ENCODE results near the gene HOXA11. TPM values are rescaled to one million over a fixed set of nuclear protein-coding genes. Genes with fewer than 3 reads are reported as not detected.
A peak's percentile ranks its signal among the peaks of the same experiment; 100 is the strongest.

Gene HOXA11
- total RNA-seq, 1 donor from 2014 or later = not detected

DNA sequence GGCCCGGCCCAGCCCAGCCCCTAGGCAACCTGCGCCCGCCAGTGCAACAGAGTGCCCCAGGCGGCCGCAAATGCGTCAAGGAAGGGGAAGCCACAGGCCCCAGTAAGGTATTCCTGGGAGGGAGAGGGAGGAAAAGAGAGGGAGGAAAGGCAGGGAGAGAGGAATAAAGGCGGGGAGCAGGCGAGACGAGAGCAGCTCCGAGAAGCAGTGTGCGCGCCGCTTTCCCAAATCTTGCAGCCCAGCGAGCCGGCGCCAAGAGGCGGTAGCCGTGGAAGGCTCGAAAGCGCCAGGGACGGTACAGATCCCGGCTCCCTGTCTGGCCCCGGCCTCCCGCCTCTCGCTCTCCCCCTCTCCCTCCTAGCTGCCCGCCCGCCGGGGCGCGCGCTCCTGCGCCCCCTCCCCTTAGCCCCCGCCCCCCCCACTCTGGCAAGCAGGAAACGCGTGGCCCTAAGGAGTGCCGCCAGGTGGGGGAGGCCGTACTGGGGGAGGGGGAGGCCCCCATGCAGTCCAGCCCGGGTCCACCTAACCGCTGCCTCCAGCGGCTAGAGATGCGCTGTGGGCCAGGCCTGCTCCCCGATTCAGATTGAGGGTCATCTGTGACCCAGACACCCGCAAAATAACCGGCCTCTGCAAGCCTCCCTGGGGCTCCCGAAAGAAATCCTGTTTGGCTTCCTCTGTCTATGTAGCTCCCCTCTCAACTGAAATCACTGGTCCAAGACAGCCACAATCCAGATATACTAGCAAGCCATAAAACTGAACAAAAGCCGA lies 15.2 kb downstream of the HOXA11 start:
- no peak for DNase-seq (ENCODE audit: low read depth in 2 of 2)

DNA sequence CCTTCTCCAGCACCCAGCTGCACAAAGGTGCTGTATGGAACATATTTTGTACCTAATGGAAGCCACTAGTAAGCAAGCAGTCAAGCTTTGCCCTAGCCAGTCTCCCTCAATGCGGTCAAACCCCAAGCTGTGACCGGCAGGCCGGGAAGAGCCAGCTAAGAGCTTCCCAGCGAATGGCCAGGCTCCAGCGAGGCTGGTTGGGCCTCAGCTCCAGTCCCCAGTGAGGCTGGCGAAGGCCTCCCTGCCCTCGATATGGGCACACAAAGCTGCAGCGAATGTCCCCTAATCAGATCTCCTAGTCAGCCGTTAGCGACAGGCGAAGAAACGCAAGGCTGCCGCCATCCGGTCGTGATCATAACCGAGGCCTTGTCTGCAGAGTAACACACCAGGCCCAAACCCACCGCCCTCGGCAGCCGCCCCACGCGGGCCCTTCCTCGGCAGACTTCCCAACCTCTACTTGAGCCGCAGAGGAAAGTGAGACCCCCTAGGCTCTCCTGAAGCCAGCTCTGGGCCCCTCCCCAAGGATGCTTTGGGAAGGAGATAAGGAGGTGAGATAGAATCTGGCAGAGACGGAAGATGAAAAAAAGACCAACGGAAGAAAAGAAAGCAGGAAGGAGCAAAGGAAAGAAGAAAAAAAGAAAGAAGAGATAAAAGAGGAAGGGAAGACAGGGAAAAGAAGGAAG lies 16.6 kb downstream of the HOXA11 start:
- DNase-seq (ENCODE audit: low read depth in 2 of 2) = no peak

DNA sequence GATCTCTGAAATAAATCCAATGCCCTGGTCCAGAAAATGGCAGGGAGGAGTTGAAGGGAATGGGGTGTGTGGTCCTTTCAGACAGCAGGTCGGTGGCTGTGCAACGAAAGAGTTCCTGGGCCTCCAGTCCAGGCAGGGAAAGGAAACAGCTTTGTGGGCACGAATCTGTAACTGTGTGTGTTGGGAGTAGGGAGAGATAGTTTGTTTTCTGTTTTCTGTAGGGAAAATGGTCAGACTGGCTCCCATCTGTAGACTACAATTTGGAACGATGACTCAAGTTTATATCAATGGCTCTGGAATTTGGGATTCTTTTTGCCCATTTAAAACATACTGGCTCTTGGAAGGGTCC lies 17.1 kb downstream of the HOXA11 start:
- no peak for DNase-seq (ENCODE audit: low read depth in 2 of 2)

DNA sequence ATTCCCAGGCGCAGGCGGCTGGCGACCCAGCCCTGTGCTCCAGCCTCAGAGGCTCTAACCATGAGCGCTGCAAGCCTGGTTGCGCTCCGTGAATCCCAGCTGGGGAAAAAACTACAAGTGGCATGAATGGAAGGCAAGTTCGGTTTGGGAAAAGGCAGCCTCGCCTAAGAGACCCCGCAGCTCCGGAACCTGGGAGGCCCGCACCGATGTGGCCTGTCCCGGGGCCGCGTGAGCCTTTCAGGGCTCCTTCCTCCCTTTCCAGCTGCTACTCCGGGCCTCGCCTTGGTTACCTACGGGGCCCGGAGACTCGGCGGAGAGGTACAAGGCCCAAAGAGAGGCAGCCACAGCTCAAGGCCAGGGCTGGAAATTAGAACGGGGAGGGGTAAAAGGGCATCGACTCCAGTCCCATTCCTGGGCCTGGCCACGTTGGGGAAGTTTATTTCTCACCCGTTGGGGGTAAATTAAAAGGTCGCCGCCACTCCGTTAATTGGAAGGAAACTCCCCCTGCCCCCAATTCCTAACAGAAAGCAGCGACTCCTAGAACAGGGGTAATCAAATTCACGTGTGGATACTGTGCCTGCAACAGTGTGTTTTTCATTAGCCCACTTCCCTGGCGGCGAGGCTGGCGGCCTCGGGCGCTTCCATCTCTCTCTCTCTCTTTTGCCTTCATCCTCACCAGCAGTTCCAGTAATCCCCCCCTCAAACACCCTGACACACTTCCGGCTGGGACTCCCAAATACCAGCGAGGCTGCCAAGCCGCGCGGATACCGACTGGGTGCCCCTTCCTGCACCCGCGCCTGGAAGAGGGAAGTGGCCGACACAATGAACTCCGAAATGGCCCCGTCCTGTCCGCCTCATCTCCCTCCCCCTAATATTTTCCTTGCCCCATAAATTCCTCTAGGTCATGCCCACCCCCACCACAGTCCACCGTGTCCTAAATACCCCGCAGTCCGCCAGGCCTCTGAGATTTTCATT lies 18.2 kb downstream of the HOXA11 start:
- DNase-seq (ENCODE audit: low read depth in 2 of 2) = no peak

DNA sequence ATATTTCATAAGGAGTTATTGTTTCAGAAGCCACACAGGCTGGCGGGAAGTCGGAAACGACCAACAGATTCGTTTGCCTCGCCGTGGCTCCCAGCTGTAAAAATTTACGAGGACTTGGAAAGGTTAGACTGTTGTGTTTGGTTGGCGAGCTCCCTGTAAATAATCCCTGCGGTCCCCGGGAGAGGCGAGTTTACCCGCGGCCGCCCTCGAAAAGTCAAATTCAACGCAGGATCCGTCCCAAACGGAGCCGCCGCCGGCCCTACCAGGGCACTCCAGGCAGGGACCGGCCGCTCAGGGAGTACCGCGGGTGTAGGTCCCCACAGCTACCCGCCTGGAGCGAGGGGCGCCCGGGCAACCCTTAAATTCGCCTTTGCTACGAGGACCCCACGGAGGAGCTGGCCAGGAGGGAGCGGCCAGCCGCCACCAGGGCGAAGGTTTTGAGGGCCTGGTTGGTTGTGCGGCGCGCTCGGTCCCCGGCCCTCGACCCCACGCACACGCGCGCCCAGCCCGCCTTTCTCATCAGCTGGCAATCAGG lies 19.0 kb downstream of the HOXA11 start:
- no peak for DNase-seq (ENCODE audit: low read depth in 2 of 2)

DNA sequence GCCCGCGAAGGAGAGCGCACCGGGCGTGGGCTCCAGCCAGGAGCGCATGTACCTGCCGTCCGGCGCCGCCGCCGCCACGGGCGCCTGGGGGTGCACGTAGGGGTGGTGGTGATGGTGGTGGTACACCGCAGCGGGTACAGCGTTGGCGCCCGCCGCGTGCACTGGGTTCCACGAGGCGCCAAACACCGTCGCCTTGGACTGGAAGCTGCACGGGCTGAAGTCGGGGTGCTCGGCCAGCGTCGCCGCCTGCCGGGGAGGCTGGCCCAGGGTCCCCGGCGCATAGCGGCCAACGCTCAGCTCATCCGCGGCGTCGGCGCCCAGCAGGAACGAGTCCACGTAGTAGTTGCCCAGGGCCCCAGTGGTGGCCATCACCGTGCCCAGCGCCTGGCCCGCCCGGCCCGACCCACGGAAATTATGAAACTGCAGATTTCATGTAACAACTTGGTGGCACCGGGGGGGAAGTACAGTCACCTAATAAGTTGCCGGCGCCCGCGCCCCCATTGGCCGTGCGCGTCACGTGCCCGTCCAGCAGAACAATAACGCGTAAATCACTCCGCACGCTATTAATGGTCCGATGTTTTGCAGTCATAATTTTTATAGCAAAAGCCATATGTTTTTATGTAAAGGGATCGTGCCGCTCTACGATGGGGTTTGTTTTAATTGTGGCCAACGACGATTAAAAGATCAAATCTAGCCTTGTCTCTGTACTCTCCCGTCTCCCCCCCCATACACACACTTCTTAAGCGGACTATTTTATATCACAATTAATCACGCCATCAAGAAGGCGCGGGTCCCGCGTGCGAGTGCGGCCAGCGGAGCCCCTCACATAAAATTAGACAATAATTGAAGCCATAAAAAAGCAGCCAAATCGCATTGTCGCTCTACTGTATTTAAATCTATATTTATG lies 19.7 kb downstream of the HOXA11 start, which contains the start of gene HOXA9:
Gene HOXA9 (minus strand): TSS at position 449 of the 907 bp plus-strand sequence. CDS start 80 bp downstream, at position 369.
- peak; percentile 89 to 97 for DNase-seq (ENCODE audit: low read depth in 2 of 2)

DNA sequence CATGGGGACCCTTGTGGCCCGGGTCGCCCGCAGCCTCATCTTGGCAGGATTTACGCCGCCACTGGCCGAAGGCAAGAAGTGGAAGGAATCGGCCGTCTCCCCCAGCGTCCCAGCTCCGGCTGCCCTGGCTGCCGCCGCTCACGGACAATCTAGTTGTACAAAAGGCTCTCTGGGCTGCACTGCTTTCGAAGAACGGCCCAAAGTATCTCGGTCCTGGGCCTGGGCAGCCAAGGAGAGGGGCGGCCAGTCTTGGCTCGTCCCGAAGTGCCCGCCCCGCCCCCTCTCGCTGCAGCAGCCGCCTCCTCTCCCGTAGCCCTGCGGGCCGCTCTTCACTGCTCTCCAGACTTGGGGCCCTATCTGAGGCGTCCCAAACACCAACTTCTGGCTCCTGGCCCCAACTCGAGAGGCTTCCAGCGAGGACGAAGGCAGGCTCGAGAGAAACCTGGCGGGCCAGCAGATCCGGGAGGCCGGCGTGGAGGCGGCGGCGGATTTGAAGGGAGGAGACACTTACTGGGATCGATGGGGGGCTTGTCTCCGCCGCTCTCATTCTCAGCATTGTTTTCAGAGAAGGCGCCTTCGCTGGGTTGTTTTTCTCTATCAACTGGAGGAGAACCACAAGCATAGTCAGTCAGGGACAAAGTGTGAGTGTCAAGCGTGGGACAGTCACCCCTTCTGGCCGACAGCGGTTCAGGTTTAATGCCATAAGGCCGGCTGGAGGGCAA lies 20.5 kb downstream of the HOXA11 start:
- no peak for DNase-seq (ENCODE audit: low read depth in 2 of 2)

DNA sequence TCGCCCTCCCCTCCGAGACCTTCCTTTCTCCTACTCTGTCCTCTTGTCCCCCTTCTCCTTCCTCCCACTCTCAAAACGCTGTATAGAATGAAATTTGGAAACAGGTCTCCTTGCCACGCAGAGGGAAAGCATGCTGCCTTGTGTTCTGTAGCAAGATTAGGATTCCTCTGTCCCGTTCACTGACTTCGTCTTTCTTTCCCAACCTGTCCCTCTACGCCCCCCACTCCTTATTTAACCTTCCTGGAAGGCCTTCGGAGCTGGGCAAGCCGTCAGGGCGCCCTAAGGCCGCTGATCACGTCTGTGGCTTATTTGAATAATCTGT lies 21.0 kb downstream of the HOXA11 start:
- no peak for DNase-seq (ENCODE audit: low read depth in 2 of 2)

DNA sequence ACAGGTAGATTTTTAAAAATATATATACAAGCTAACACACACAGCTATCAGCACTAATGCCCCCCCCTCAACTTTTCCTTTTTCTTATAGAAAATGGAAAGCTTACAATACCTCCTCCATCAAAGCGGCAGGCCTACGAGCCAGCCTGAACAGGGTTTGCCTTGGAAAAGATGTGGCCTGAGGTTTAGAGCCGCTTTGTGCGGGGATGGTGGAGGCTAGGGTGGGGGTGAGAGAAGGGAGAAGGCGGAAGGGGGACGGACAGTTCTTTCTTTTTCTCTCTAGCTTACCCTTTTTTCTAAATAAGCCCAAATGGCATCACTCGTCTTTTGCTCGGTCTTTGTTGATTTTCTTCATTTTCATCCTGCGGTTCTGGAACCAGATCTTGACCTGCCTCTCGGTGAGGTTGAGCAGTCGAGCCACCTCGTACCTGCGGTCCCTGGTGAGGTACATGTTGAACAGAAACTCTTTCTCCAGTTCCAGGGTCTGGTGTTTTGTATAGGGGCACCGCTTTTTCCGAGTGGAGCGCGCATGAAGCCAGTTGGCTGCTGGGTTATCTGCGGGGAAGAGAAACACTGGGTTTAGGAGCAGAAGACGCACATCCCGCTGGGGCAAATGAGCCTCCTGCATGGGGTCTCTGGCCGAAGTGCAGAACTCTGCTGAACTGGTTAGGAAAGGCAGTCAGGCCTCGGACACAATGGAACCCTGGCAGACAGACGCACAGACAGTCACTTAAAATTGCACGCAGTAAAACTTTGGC lies 21.6 kb downstream of the HOXA11 start:
- no peak for DNase-seq (ENCODE audit: low read depth in 2 of 2)

DNA sequence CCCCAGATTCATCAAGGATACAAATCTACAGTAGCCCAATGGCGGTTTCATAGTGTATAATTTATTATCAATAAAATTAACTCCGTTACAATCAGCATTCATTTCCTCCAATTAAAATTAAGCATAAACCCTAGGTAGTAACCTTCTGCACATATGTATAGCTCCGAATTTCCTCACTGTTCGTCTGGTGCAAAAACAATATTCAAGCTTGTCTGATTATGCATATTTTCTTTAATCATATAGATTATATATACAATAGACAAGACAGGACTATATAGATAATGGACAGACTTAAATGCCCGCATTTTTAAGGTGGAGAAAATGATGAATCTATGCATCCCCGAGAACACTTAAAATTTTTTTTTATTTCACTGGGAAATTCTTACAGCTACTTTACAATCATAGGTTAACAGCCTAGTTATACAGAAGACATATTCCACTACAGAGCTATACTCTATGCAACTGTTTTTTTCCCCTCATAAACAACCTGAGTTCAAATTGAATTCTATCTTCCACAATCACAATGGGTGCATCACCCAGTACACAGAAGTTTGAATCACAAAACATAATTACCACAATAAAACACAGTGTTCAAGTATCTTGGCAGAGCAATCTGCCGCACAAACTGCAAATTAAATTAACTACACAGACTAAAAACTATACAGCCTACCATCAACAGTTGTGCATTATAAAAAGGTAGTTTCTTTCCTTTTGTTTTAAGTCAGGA lies 22.3 kb downstream of the HOXA11 start:
- no peak for DNase-seq (ENCODE audit: low read depth in 2 of 2)

DNA sequence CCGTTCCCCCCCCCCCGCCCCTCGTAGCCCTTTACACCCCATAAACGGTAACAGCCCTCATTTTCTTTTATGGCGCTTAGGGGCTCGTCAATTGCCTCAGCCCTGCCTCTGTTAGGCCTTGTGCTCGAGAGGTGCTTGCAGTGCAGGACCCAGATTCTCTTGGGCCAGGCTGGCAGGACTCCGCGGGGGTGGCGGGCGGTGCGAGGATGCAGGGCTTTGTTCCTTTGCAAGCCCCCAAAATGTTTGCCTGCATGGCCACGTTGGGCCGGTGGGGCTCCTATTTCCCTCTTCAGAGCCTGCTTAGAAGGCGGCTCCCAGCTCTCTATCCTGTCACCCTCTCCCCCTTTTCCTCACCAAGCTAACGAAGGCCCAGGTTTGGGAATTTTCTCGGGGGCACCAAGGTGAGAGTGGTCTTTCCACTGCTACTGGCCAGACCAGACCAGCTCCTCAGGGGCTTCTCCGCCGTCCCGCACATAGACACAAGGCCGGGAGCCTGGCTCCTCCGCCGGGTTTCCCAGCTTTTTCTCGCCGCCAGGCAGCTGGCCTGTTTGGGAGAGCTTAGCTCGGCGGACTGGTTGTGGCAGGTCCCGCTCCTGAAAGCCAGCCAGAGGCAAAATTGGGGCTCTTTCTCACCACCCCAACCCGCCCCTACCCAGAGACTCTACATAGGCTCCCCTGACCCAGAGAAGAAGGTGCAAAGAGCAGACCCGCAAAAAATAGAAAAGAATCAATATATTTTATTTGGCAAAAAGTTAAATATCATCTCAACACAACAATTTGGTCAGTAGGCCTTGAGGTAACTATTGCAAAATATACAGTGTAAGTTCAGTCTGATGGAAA lies 23.1 kb downstream of the HOXA11 start:
- DNase-seq (ENCODE audit: low read depth in 2 of 2) = no peak

DNA sequence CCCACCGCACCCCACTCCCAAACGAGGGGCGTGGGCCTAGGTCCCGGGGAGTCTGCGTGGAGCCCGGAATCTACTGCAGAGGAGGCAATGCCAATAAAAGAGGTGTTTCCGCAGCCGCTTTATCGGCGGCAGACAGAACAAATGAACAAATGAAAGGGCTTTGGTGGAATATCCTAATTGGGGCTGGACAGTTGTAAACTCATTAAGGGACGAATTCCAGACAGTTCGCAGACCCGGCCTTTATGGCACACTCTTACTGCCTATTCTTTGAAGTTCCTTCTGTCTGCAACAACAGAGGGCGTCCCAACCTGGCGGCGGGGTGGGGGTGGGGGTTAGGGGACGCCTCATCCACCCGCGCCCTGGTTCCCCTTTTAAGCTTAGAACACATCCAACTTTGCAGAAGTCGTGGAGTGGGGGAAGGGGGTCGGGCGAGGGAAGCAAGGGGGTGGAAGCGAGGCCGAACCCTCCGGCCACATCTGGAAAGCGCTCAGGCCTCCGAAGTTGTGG lies 23.8 kb downstream of the HOXA11 start:
- DNase-seq (ENCODE audit: low read depth in 2 of 2) = no peak

DNA sequence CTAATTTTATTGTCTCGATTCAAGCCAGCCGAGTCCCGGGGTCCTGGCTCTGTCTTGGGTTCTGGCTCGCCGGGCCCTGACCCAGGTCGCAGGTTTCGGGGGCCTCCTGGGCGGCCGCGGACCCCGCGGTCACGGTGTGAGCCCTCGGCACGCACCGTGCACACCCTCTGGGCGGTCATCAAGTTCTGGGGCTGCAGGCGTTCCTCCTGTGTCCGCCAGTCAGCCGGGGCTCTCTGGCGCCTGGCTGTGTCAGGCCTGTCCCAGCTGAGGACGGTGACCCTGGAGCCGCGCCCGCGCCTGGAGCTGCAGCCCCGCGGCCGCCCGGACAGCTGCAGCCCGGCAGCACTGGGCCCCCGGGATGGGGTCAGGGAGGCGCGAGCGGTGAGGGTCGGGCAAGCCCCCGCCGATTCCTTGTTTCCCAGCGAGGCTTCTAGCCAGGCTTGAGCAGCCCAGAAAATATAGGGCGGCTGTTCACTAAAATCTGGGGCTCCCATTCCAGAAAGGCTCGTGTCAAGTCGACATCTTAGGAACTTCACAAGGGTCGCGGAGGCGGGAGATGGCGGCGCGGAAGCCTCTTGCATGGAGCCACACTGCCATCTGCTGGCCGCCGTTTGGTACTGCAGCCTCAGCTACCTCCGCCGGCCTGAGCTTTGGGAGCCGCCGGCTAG lies 24.4 kb downstream of the HOXA11 start:
- DNase-seq (ENCODE audit: low read depth in 2 of 2) = peak; percentile 90

DNA sequence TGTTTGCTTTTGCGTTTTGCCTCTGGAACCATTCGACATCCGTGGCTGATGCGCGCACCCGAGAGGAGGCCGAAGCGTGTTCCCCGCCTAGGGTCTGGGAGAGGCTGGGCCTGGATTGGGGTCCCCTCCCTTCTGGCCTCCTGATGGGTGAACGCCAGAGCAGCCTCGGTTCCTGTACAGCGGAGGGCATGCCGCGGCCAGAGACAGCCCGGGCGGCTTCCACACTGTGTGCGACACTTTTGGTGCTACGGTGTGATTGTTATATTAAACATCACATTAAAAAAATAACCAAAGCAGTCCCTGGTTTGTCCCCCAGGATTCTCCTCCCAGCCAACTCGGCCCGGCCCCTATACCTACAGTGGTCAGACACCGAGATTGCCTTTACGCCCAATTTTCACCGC lies 24.9 kb downstream of the HOXA11 start:
- DNase-seq (ENCODE audit: low read depth in 2 of 2) = no peak

DNA sequence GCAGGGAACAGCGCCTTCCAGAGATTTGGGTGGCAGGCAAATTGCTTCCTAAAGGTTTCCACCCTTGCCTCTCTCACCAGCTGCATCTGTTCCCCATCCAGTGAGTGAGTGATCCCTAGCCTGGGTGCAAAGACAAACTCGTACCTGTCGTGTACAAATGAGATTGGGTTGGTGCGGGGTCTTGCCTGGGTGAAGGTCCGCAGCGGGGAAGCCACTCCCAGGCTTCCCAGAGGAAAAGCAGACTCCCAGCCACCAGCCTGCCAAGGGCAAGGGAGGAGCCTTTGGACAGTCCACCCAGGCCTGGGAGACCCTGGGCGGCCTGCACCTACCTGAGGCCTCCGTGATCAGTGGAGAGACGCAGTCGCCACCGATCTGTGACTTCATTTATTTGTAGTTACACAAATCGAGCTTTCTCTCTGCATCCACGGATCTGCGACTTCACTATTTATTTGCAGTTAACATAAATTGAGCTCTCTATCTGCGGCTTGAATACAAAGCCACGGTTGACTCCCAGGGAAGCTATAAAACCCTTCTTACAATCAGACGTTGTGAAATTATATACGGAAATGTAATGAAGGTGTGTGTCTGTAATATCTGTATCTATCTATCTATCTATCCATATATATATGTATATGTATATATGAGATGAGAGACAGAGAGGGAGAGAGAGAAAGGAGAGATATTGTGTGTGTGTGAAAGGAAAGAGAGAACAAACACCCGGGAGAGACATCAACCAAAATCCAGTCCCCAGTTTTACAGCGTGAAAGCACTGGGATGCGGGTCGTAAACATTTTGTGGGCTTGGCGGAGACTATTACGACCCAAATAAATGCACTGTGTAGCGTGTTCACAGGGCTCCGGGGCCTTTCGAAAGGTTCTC lies 25.5 kb downstream of the HOXA11 start:
- DNase-seq (ENCODE audit: low read depth in 2 of 2) = no peak

All from lung microvascular endothelial cell (primary cell).